OCI-LY7 (cell line): Measurements from ENCODE around the gene SOCS6. TPM values are rescaled to one million over a fixed set of nuclear protein-coding genes. Genes with fewer than 3 reads are reported as not detected.

Source experiments
- BruUV-seq: library from RNA; stranded (reverse); fragments of 400-500 nt; replicated peaks from 2 replicates; lab custom pipeline; 2021; lab: Mats Ljungman, UMichigan
- CTCF ChIA-PET: fragments of 300-600 bp; sonication (Branson Sonifier 250); formaldehyde crosslinking; loops from one replicate; lab custom pipeline; 2022; ENCODE audit warnings: antibody characterized with exemption; ENCODE audit not compliant: unreplicated experiment; lab: Charles Lee
- POLR2A ChIA-PET: fragments of 300-600 bp; sonication (Branson Sonifier 250); formaldehyde crosslinking; loops from one replicate; lab custom pipeline; 2022; ENCODE audit warnings: antibody characterized with exemption; lab: Charles Lee
- DNase-seq: peaks from one replicate; pipeline ENCODE4 v3.0.0-alpha.2; 2015; ENCODE audit warnings: low spot score
- H2AFZ ChIP-seq: fragments of 200-600 bp; sonication (generic), shearing (Covaris generic); 2 replicates; pipeline ENCODE4 v1.6.1; 2014; ENCODE audit warnings: mild to moderate bottlenecking, antibody characterized with exemption, low read length, moderate library complexity
- H3K27ac ChIP-seq: fragments of 200-600 bp; sonication (generic); 2 replicates; pipeline ENCODE4 v1.5.1; 2014; ENCODE audit warnings: mixed run types, low read depth, mild to moderate bottlenecking, moderate library complexity, low read length, inconsistent platforms; ENCODE audit not compliant: poor library complexity, severe bottlenecking
- H3K36me3 ChIP-seq: fragments of 200-600 bp; sonication (generic); 2 replicates; pipeline ENCODE4 v1.6.1; 2014; ENCODE audit warnings: mild to moderate bottlenecking, antibody characterized with exemption, low read length, moderate library complexity, mixed read lengths; ENCODE audit not compliant: insufficient read depth
- H3K4me1 ChIP-seq: fragments of 200-600 bp; sonication (generic); 2 replicates; pipeline ENCODE4 v1.5.1; 2014; ENCODE audit warnings: mild to moderate bottlenecking, low read length; ENCODE audit not compliant: insufficient read depth, poor library complexity, severe bottlenecking
- H3K4me2 ChIP-seq: fragments of 200-600 bp; sonication (generic); 2 replicates; pipeline ENCODE4 v1.6.1; 2014; ENCODE audit warnings: mild to moderate bottlenecking, low read length
- H3K4me3 ChIP-seq: fragments of 200-600 bp; sonication (generic); 2 replicates; pipeline ENCODE4 v1.5.1; 2014; ENCODE audit warnings: mild to moderate bottlenecking, low read depth, low read length; ENCODE audit not compliant: poor library complexity, severe bottlenecking
- H3K79me2 ChIP-seq: fragments of 200-600 bp; sonication (generic); 2 replicates; pipeline ENCODE4 v1.6.1; 2016; ENCODE audit warnings: low read depth, mild to moderate bottlenecking, low read length, moderate library complexity, mixed read lengths; ENCODE audit not compliant: insufficient read depth
- H3K9me2 ChIP-seq: fragments of 200-600 bp; sonication (generic); 2 replicates; pipeline ENCODE4 v1.6.1; 2016; ENCODE audit warnings: mild to moderate bottlenecking, low read length, mixed read lengths; ENCODE audit not compliant: insufficient read depth
- H3K9me3 ChIP-seq: fragments of 200-600 bp; sonication (generic); 2 replicates; pipeline ENCODE4 v1.6.1; 2014; ENCODE audit warnings: mild to moderate bottlenecking, mixed run types, low read length, mixed read lengths
- H4K20me1 ChIP-seq: fragments of 200-600 bp; sonication (generic); 2 replicates; pipeline ENCODE4 v1.6.1; 2014; ENCODE audit warnings: mild to moderate bottlenecking, antibody characterized with exemption, low read length, moderate library complexity, mixed read lengths; ENCODE audit not compliant: insufficient read depth
- EZH2phosphoT487 ChIP-seq: fragments of 200-600 bp; sonication (generic); IDR thresholded peaks from 2 replicates; pipeline ENCODE4 v1.6.1; 2018; ENCODE audit warnings: low read depth, borderline replicate concordance, mild to moderate bottlenecking, mixed run types, antibody characterized with exemption, low read length, moderate library complexity, mixed read lengths
- intact Hi-C: fragments of 100-400 bp; cut with micrococcal nuclease; formaldehyde crosslinking; loops from one replicate; pipeline ENCODE4 v1.10.0; 2022; ENCODE audit not compliant: unreplicated experiment
- total RNA-seq, 2 experiments: library from RNA; depleted of rRNA in 1 of 2; stranded (reverse); fragments of >200 nt in 1 of 2; shearing (Covaris generic) in 1 of 2; gene quantifications; 2 replicates each; pipeline ENCODE4 v1.2.3, GENCODE V29; 2014 to 2022
- TF ChIP-seq, protein P1 (sequence below): fragments of 200-600 bp; sonication (generic); conservative IDR thresholded peaks from 2 replicates; pipeline ENCODE4 v1.5.1; 2014; ENCODE audit warnings: mild to moderate bottlenecking, antibody characterized with exemption, low read length, moderate library complexity, mixed read lengths

Gene SOCS6
- total RNA-seq, 2 experiments from 2014 or later, result not detected

DNA sequence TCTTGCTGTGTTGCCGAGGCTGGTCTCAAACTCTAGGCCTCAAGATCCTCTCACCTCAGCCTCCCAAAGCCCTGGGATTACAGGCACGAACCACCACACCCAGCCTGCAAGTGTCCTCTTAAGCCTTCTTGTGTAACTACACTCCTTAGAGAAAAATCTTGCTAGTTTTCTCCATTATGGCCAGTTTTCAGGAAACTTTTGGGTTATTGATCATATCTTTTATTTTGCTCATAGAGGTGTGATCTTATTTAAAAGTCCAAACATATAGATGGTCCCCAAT is 2.4 kb downstream of the SOCS6 start:
- intact Hi-C loops, result no loop called here
- no peaks in the 10 kb centered on the region for H4K20me1 ChIP-seq
- TF ChIP-seq, protein P1, sequence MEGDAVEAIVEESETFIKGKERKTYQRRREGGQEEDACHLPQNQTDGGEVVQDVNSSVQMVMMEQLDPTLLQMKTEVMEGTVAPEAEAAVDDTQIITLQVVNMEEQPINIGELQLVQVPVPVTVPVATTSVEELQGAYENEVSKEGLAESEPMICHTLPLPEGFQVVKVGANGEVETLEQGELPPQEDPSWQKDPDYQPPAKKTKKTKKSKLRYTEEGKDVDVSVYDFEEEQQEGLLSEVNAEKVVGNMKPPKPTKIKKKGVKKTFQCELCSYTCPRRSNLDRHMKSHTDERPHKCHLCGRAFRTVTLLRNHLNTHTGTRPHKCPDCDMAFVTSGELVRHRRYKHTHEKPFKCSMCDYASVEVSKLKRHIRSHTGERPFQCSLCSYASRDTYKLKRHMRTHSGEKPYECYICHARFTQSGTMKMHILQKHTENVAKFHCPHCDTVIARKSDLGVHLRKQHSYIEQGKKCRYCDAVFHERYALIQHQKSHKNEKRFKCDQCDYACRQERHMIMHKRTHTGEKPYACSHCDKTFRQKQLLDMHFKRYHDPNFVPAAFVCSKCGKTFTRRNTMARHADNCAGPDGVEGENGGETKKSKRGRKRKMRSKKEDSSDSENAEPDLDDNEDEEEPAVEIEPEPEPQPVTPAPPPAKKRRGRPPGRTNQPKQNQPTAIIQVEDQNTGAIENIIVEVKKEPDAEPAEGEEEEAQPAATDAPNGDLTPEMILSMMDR, result no peak
- TF ChIP-seq EZH2phosphoT487, result no peak
- no peaks in the 10 kb centered on the region for H3K36me3 ChIP-seq
- H3K9me3 ChIP-seq, result no peaks in the 10 kb centered on the region
- no peak overlapping the region for H3K27ac ChIP-seq
- no TSS peak for BruUV-seq
- H2AFZ ChIP-seq, result no peak overlapping the region
- no peak overlapping the region for H3K4me2 ChIP-seq
- ChIA-PET CTCF (no interaction called here), POLR2A (no interaction called here)
- no peak for DNase-seq
- no peaks in the 10 kb centered on the region for H3K9me2 ChIP-seq
- H3K79me2 ChIP-seq, result no peaks in the 10 kb centered on the region
- H3K4me3 ChIP-seq, result no peak overlapping the region
- H3K4me1 ChIP-seq, result no peaks in the 10 kb centered on the region

DNA sequence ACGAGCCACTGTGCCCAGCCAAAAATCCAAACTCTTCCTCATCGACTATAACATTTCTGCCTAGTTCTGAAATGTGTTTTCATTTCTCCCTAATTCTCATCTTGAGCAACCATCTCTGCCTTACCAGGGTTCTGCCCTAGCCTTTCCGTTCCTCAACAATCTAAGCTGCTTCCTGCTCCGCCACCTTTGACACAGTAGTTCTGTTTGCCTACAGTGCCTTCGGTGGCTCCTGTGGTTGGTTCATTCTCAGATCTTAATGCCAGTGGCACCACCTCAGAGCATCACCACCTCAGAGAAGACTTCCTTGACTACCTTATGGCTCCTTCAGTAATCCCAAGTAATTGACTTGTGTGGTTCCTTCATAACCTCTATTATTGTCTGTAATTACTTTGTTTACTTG is 3.8 kb downstream of the SOCS6 start:
- no peaks in the 10 kb centered on the region for H4K20me1 ChIP-seq
- intact Hi-C loops, result no loop called here
- H3K79me2 ChIP-seq, result no peaks in the 10 kb centered on the region
- H3K27ac ChIP-seq, result no peak overlapping the region
- DNase-seq, result no peak
- BruUV-seq, result no TSS peak
- ChIA-PET CTCF (no interaction called here), POLR2A (no interaction called here)
- H3K4me2 ChIP-seq, result no peak overlapping the region
- no peaks in the 10 kb centered on the region for H3K9me3 ChIP-seq
- no peaks in the 10 kb centered on the region for H3K9me2 ChIP-seq
- no peak overlapping the region for H2AFZ ChIP-seq
- no peaks in the 10 kb centered on the region for H3K4me1 ChIP-seq
- TF ChIP-seq, protein P1, result no peak
- TF ChIP-seq EZH2phosphoT487, result no peak
- no peak overlapping the region for H3K4me3 ChIP-seq
- no peaks in the 10 kb centered on the region for H3K36me3 ChIP-seq

DNA sequence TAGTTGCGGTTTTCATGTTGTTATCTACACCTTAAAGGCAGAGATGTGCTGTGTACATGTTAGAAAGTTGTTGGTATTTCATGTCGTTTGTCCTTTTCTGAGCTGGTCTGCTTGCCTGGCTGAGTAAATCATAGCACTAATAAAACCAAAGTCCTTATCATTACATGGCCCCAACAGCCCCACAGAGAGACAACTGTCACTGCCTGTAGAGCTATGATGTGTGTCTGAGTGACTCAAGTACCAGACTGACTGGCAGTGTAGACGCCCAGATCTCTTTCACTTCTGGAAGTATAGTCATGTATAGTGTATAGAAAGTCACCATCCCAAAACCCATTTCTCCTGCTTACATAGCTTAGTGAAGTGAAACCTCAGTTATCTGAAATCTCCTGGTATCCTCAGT is 4.3 kb downstream of the SOCS6 start:
- H3K4me3 ChIP-seq, result no peak overlapping the region
- intact Hi-C loops, result no loop called here
- DNase-seq, result no peak
- no peak for TF ChIP-seq EZH2phosphoT487
- TF ChIP-seq, protein P1, result no peak
- ChIA-PET POLR2A (no interaction called here), CTCF (no interaction called here)
- no peaks in the 10 kb centered on the region for H3K9me3 ChIP-seq
- no peak overlapping the region for H3K4me2 ChIP-seq
- H2AFZ ChIP-seq, result no peak overlapping the region
- no peaks in the 10 kb centered on the region for H3K36me3 ChIP-seq
- no peaks in the 10 kb centered on the region for H3K4me1 ChIP-seq
- no TSS peak for BruUV-seq
- H3K27ac ChIP-seq, result no peak overlapping the region
- H3K79me2 ChIP-seq, result no peaks in the 10 kb centered on the region
- H4K20me1 ChIP-seq, result no peaks in the 10 kb centered on the region
- H3K9me2 ChIP-seq, result no peaks in the 10 kb centered on the region
